Activated gamma-delta T cell treated with anti-CD3 and anti-CD28 coated beads, Interleukin-2, amount 50 U/mL, for 16 hours (primary cell): ENCODE results near the gene PCYOX1L.

Experiments used
- DNase-seq: peaks from one replicate; pipeline ENCODE4 v3.0.0-alpha.2; 2020; ENCODE audit warnings: low read depth

Gene PCYOX1L, protein sequence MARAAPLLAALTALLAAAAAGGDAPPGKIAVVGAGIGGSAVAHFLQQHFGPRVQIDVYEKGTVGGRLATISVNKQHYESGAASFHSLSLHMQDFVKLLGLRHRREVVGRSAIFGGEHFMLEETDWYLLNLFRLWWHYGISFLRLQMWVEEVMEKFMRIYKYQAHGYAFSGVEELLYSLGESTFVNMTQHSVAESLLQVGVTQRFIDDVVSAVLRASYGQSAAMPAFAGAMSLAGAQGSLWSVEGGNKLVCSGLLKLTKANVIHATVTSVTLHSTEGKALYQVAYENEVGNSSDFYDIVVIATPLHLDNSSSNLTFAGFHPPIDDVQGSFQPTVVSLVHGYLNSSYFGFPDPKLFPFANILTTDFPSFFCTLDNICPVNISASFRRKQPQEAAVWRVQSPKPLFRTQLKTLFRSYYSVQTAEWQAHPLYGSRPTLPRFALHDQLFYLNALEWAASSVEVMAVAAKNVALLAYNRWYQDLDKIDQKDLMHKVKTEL

DNA sequence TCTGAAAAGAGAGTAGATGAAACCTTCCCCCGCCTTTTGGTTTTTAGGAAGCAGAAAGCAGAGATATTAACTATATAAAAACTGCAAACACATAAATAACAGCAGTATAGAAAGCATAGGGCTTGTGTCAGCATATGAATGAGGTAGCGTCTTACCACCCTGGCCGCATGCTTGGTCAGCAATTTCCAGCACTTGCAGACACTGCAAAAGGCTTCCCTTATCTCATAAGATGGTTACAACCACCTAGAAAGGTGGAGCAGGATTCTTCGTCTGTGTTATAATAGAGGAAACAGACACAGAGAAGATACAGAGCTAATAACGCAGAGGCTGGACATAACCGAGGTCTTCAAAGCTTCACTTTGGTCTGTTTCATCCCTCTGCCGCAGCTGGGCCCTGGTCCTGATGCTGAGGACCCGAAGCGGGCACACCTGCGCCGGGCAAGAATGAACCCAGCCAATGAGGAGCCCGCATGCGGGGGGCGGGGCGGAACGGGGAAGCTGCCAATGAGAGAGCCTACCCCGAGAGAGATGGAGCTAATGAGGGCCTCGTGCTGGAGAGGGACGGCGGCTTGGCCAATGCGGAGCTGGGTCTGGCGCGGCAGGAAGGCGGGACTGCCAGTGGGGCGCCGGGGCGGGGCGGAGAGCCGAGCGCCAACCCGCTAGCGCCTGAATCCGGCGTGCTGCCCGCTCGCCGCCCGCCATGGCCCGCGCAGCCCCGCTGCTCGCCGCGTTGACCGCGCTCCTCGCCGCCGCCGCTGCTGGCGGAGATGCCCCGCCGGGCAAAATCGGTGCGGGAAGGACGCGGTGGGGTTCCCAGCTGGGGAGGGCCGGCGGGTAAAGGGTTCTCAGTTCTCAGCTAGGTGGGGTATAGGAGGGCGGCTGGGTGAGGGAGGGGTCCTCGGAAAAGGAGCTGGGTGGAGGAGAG lies at the start of gene PCYOX1L:
Gene PCYOX1L, plus strand, starts transcription at position 677 of the 924 bp plus-strand sequence. Its CDS starts 23 bp downstream, at position 700.
- DNase-seq = peak; percentile 86

DNA sequence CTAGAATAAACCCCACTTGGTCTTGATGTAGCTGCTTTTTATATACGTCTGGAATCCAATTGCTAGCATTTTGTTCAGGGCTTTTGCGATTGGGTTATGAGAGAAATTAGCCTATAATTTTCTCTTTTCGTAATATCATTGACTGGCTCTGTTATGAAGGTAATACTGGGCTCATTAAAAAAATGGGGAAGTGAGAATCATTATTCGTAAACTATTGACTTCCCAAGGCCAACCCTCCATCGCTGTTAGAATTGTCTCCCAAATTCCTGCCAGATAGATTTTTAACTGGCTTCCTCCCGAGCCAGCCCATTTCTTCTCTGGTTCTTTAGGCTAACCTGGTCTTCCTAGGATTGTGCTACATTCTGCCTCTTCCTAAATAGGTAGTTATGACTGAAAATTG lies 48.5 kb upstream of the PCYOX1L start:
- no peak for DNase-seq

DNA sequence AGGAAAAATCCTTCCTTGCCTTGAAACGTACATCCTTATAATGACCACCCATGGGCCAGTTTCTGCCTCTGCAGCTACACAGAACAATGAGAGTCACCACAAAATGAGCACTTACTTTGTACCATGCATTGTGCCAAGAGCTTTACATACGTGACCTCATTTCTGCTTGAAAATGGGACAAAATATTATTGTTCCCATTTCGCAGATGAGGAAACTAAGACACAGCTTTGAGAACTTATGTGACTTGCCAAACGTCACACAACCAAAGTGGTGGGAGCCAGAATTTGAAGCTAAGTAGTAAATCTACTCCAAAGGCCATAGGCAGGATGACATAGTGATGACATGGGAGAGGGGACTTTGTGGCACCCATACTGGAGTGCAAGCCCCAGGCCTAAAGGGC lies 47.4 kb upstream of the PCYOX1L start:
- DNase-seq = no peak

DNA sequence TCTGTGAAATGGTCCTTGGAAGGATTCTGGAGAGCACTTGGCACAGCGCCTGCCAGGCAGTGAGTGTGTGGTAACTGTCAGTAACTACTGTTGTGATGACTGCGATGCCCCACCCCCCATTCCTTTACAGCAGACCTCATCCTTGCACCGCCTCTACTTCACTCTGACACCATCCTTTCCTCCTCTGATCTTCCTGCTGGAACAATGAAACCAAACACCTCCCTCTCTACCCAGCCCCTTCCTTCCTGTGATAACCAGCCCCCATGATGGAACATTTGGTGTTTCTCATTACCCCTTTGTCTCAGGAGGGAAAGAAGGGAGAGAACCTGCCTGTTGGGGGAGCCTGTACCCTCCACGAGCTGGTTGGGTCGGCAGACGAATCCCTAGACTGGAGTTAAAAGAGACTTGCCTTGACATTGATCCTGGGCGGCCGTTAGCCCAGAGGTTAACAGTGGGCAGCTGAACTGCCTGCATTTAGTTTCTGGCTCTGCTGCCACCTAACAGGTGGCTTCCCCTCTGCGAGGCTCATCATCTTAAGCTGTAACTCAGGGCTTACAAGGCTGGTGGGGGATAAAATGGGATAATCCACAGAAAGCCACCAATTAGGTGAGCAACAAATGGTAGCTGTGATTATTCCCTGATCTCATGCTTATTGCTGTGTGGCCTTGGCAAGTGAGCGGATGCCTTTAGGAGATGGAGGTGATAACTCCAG lies 46.7 kb upstream of the PCYOX1L start:
- DNase-seq = no peak

DNA sequence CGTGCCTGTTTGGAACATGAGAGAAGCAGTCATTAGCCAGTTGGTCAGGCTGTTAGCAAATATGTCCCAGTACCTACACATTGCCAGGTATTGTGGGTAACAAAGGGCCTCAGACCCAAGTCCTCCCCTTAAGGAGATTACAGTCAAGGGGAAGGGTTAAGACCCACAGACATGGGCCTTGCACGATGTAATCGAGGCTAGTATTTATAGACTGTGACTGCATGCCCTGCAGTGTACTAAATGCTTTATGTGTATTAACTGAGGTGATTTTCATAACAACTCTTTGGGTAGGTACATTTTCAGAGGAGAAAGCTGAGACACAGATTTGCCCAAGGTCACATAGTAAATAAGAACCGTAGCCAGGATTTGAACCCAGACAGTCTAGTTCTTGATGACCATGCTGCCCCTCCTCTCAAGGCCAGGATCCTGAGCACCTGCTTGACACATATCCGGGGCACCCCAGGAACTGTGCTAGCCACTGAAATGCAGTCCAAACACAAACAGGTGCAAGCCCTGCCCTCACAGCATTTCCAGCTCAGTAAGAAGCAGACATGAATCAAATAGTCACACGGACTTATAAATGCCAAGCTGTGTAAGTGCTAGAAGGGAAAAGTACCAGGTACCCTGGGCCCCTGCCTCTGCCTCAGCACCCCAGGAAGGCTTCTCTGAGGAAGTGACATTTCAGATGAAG lies 44.5 kb upstream of the PCYOX1L start:
- no peak for DNase-seq

DNA sequence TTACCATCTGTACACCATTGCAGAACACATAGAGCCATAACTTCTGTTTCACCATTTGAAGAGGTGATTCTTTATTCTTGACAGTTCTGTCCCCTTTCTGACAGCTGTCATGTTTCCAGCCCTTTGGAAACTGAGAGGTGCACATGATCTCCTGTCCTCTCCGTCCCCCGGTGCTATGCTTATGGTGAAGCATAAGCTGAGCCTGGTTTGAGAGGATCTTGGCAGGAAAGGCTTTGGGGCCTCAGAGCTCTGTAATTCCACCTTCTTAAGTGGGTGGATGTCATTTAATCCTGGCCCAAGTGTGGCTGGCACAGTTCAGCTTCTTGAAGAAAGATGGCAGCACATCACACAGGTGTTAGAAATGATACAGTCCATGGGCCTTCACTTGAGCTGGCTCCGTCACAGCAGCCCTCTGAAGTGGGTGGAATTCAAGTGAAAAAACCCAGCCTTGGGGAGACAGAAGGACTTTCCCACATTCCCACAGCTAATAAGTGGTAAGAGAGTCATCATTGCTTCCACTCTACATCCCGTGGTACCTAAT lies 43.2 kb upstream of the PCYOX1L start:
- no peak for DNase-seq

DNA sequence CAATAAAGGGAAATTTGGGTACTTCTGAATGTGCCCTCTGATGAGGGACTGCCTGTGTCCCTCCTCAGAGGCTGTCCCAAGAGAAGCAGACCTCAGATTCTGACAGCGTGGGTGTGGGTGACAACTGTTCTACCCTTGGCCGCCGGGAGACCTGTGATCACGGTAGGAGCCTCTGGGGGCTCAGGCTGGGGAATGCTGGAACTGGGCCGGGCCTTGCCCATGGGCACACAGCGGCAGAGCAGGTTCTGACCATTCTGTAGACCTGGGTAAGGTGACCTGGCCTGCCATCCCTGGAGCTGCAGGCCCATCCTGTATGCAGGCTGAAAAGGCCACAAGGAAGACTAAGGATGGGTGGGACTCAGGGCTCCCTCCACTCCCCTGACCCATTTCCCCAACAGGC lies 42.1 kb upstream of the PCYOX1L start:
- DNase-seq = no peak

DNA sequence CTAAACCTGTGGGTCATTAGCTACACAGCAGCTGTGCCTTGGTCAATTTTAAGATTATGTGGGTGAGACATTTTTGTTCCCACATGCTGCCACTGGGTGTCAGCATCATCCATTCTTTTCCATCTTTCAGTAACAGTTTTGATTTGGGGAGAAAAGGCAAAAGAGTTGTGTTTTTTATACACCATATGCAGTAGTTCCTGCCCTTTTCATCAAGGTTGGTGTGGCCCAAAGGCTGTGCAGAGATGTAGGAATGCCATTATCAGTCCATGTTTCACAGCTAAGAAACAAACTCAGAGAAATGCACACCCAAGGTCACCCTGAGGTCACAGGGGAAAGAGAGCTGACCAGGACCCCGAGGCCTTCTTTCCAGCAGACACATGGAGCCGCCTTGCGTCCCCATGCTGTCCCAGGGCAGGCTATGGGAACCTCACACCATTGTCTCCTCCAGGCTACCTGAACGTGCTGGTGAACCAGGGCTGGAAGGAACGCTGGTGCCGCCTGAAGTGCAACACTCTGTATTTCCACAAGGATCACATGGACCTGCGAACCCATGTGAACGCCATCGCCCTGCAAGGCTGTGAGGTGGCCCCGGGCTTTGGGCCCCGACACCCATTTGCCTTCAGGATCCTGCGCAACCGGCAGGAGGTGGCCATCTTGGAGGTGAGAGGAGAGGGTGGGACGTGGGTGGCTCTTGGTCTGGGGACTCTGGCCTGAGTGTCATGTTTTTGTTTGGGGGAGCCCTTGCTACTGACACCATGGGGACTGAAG lies 40.4 kb upstream of the PCYOX1L start:
- peak; percentile 7 for DNase-seq

DNA sequence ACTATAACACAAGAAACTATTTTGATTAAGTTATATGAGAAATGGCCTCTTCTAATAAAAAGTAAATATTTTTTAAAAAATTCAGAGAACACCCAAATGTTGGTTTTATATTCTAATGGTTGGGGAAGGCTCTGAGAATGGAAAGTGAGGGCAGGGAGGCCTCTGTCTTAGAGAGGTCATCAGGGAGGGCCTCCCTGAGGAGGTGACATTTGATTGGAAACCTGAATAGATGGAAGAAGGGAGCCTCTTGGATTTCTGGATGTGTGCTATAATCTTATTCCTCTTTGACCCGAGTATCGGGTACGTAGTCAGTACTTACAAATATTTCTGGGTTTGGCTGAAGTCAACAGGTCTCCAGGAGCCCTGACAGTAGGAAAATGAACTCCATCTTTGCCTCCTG lies 38.7 kb upstream of the PCYOX1L start:
- DNase-seq = no peak

DNA sequence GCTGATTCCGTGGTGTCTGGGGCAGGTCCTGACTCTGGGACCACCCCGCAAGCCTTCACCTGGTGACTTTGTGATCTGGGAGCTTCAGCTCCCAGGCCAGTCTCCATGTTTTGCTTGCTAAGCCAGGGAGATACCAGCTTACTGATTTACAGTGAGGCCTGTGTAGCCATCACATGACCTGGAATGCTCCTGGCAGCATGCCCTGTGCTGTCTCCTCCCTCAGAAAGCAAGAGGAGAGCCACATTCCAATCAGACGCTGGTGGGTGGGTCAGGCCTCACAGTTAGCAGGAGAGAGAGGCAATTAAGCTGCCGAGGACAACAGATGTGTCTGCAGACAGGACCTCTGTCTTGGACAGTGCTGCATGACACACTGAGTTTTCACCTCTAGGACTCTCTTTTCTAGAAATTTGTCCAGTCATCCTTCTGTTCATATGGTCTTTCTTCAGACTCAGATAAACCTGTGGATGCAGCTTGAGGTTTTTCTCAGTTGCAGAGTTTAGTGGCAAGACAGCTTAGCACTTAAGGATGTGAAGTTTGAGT lies 37.0 kb upstream of the PCYOX1L start:
- DNase-seq = no peak

DNA sequence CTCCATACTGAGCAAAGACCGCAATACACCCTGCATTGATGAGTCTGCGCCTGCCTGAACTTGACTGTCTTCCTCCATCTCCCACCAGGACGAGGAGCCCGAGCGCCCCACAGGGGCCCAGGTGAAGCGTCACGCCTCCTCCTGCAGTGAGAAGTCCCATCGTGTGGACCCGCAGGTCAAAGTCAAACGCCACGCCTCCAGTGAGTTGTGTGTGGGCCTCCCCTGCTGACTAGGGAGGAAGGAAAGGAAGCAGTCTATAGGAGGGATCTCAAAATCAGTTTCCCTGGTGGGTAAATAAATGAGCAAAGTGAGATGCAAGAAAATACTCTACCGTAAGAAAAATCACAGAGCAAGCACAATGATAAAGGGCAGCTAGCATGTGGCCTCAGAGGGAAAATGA lies 35.3 kb upstream of the PCYOX1L start:
- no peak for DNase-seq

DNA sequence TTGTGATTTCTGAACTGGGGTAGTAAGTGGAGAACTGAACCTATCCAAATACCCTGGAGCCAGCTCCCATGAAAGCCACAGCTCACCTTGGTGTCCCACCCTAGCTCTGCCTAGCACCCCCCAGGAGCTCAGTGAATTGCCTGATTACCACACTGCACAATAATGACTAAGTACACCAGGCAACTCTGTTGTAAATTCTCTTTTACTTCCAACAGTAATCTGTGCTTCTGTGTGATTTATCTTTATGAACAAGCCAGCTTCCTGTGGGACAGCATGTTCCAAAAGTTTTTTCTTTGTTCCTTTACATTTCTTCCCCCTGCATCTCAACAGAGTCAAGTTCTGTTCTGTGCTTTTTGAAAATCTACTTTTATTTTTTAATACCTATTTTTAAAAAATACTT lies 34.6 kb upstream of the PCYOX1L start:
- DNase-seq = no peak

DNA sequence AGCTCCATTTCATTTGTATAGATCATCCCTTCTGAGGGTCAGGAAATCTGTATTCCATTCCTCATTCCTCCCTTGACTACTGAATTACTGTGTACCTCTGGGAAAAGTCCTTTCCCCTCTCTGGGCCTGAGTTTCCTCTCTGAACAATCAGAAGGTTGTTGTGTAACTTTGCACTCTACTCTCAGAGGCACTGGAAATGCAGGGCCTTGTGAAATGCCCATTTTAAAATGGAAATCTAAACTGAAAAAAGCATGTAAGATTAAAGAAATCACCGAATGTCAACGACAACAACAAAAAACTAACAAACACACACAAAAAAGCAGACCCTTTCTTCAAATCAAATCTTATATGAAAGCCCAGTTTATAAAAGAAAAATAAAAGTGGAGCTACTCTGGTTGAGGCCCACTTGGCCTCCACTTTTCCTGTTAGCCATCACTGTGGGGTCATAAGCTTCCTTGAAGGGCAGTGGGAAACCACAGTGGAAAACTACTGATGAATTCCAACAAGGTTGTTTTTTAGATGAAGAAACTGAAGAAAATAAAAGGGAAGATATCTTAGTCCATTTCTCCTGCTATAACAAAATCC lies 34.1 kb upstream of the PCYOX1L start:
- DNase-seq = no peak

DNA sequence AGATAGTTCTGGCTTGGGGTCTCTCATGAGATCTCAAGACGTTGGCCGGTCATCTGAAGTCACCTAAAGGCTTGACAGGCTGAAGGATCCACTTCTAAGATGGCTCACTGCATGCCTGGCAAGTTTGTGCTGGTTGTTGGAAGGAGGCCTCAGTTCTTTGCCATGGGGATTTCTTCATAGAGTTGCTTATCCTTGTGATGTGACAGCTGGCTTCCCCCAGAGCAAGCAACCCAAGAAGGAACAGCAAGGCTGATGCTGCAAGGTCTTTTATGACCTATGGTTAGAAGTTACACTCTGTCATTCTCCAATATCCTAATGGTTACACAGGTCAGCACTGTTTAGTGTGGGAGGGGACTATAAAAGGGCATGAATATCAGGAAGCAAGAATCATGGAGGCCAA lies 33.2 kb upstream of the PCYOX1L start:
- DNase-seq = no peak

DNA sequence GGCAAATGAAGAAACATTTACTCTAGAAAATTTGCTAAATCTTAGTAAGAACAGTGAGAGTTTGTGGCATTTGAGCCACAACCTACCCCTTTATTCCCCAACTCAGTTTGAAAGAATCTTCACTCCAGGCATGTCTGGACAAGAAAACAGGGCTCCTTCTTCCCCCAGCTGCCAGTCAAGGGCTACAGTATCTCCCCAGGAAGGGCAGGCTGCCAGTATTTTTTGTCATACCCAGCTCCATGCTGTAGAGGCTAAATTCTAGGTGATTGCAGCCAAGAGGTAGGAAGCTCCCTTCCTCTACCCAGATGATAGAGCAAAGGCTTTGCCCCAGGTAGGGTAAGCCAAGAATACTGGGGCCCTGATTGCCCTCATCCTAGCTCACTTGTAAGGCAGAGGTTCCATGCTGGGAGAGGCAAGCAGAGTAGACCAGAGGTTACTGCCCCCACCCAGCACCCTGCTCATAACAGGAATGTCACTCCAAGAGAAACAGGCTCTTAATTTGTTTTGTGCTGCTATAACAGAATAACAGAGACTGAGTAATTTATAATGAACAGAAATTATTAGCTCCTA lies 32.6 kb upstream of the PCYOX1L start:
- no peak for DNase-seq

DNA sequence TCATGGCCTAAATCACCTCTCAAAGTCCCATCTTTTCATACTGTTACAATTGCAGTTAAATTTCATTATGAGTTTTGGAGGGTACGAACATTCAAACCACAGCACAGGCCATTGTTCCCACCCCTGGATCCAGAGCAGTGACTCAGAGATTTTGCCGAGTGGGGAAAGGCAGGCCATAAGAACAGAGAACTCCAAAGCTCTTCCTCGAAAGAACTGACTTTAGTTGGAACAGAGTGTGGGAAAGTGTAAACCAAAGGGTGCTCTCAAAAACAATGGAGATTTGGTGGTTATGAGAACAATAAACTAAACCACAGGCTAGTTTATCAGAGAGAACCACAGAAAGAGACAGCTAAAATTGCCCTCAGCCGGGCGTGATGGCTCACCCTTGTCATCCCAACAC lies 32.0 kb upstream of the PCYOX1L start:
- no peak for DNase-seq

DNA sequence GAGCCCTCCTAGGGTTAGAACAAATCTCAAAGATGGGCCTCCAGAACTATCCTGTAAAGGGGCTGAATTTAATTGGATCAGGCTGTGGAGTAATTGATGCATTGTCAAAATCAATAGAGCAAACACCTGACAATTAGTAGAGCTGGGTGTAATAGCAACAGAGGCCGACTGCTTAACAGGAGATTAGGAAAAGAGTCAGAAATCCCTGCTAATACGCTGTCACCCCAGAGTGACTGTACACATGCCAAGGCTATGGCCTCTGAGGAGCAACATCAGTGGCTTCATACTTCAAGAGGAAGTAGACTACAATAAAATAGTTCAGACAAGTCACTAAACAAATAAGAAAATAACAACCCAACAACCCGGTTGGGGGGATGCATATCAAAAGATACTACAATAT lies 31.2 kb upstream of the PCYOX1L start:
- no peak for DNase-seq

DNA sequence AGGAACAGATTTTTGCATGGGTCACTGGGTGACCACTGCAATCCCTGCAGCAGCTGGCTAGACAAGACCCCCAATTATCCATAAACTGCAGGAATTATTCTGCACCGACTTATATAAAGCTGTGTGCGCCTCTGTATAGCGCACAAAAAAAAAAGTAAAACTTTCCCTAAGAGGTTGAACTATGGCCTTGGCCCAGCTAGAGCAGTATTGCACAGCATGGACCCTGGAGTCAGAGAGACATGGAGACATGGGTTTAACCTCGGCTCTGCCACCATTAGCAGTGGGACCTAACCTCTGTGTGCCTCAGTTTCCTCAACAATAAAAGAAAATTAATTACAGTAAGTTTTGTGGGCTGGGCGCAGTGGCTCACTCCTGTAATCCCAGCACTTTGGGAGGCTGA lies 29.7 kb upstream of the PCYOX1L start:
- DNase-seq = no peak

DNA sequence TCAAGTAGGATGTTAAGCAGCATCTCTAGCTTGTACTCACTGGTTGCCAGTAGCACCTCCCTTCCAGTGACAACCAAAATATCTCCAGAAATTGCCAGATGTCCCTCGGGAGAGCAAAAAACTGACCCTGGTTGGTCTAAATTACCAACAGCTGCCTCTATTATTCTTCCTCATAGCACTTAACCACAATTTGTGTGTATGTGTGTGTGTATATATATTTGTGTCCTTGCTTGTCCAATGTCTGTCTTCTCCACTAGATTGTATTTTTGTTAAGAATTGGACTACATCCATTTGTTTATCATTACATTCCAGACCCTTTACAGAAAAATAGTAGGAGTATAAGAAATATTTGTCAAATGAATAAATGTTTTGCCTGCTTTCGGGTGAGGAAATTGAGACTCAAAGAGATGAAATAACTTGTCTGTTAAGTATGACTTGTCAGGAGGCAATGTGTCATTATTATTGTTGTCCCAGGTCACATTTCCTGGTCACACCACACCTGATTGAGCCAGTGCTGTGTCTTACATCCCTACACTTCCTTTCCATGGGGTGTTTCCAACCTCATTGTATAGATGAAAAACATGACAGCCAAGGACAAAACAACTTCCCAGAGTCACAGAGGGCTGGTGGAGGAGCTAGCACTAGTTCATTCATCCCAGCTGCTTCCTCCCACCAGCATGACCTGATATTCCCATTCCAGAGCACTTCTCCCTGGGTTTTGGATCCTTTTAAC lies 24.0 kb upstream of the PCYOX1L start:
- no peak for DNase-seq
